GM10847 (cell line): ENCODE data around the gene CERK.
A peak's percentile ranks its signal among the peaks of the same experiment; 100 is the strongest.

Experiments
- POLR2A ChIP-seq: IDR thresholded peaks from 2 replicates; pipeline ENCODE4 v1.6.1; 2011; ENCODE audit not compliant: insufficient read length; ENCODE audit errors: extremely low read depth

The CERK gene

DNA sequence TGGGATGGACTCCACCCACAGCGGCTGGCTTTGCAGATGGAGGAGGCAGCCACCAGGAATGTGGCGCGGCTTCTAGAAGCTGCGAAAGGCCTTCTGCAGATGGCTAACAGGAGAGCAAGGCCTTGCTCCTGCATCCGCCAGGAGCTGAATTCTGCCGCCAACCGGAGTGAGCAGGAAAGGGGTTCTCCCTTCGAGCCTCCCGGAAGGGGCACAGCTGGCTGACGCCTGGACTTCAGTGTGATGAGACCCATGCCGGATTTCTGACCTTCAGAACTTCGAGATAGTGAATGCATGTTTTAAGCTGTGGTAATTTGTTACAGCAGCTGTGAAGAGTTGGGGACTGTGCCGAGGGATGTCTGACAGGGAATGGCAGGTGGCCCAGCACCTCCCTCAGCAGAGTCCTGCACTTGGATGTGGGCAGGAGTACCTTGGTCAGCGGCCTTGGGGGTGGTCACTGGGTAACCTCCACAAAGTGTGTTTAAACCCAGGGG lies 32.1 kb upstream of the CERK start:
- TF ChIP-seq POLR2A = no peak

DNA sequence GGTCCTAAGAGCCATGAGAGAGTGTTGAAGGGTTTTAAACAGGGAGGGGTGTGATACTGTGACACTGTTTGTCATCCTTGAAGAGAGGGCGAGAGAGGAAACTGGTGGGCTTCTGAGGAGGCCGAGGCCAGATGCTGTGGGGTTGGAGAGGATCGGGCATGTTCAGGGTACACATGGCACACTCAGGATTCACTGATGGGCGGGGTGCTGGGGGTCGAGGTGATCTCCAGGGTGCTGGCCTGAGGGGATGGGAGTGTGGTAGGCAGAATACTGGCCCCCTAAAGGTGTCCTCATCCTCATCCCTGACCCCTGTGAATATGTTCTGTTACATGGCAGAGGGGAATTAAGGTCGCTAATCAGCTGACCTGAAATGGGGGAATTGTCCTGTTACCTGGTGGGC lies 31.7 kb upstream of the CERK start:
- no peak for TF ChIP-seq POLR2A

DNA sequence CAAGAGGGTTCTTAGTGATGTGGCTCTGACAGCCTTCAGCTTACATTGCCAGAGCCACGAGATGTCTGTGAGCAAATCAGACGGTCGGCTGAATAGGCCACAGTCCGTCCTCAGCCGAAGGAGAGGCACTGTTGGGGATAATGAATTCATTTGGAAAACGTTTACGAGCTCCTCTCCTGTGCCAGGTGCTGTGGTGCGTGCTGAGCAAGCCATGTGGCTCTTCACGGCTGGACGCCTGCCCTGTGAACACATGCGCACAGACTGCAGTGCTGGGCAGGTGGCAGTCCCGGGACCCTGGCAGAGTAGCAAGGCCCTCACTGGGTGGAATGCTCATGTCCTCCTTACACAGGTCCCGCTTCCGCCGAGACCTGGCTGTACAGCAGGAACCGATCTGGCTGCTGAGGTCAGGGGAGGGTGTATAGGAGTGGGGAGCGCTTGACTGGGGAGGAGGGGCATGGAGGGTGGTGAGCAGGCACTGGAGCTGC lies 31.2 kb upstream of the CERK start:
- no peak for TF ChIP-seq POLR2A

DNA sequence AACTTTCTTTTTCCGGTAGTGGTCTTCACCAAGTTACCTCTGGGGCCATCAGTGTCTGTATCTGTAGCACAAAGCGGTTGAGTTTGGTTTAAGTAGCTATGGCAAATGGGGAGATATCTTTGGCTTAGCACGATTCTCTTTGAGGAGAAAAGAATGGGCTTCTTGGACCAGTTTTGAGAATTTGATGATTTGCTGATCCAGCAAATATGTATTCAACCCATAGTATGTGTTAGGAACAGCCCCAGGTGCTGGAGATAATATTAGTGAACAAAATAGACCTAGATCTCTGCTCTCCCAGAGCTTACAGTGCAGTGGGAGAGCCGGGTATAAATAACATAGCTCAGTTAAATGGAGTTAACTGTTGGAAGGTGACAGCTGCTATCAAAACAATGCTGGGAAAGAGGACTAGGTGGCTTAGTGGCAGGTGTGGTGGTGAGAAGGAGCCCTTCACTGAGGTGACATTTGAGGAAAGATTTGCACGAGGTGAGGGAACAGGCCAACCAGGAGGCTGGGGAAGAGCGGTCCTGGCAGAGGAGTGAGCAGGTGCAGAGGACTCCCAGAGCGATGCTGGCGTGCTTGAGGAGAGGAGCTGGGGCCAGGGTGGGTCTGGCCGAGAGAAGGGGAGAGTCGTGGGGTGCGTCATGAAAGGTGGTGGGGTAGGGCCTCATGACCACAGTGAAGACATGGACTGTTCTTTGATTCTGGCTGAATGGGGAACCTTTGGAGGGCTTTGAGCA lies 29.4 kb upstream of the CERK start:
- no peak for TF ChIP-seq POLR2A

DNA sequence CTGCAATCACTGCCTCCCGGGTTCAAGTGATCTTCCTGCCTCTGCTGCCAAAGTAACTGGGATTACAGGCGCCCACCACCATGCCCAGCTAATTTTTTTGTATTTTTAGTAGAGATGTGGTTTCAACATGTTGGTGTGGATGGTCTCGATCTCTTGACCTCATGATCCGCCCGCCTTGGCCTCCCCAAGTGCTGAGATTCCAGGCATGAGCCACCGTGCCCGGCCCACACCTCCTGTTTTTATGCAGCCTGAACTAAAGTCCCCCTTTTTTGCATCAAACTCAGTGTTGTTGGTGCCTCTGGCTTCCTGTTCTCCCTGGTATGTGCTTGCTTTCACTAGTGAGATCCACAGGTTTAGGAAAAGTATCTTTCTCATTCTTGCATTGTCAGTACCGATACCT lies 28.6 kb upstream of the CERK start:
- no peak for TF ChIP-seq POLR2A

DNA sequence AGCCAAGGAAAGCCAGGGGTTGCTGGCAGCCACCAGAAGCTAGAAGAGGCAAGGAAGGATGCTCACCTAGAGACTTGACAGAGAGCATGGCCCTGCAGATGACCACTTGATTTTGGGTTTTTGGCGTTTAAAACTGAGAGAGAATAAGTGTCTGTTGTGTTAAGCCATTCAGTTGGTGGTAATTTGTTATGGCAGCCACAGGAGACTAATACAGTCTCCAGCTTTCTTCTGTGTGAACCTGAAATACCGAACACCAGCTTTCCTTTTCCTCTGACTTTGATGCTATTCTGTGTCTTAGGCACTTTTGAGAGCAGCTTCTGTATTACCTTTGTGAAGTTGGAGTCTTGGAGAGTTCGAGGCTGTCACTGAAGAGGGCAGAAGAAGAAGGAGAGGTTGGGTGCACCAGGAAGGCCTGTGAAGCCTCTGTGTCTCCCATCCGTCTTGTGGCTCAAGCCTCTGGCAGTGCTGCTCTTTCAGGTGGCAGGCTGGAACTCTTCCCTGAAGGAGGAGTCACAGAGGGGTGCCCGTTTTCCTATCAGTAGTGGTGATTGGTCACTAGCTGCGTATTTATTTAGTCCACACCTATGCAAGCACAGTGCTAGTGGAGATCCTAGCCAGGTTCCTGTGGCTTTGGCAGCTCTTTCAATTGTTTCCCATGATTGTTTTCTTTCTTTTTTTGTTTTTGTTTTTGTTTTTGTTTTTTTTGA lies 26.9 kb upstream of the CERK start:
- TF ChIP-seq POLR2A = no peak

DNA sequence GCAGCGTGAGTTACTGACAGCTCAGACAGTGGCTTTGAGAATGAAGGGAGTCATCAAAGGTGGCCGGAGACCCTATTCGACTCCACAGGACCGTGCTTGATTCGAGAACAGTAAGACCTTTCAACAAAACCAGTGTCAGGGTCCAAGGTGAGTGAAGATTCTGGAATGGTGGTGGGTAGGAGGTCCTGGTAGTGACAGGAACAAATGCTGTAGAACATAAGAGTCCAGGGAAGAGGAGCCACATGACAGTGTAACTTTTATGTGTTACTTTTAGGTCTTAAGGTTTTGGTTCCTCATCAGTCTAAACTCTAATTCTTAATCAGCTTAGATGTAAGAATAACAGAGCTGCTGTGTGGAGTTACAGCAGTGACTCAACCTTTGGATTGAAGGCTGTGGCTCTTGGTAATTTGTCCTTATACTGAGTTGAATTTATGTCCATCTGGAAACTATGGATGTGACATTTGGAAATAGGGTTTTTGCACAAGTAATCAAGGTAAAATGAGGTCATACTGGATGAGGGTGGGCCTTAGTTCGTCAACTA lies 26.2 kb upstream of the CERK start:
- TF ChIP-seq POLR2A = no peak

DNA sequence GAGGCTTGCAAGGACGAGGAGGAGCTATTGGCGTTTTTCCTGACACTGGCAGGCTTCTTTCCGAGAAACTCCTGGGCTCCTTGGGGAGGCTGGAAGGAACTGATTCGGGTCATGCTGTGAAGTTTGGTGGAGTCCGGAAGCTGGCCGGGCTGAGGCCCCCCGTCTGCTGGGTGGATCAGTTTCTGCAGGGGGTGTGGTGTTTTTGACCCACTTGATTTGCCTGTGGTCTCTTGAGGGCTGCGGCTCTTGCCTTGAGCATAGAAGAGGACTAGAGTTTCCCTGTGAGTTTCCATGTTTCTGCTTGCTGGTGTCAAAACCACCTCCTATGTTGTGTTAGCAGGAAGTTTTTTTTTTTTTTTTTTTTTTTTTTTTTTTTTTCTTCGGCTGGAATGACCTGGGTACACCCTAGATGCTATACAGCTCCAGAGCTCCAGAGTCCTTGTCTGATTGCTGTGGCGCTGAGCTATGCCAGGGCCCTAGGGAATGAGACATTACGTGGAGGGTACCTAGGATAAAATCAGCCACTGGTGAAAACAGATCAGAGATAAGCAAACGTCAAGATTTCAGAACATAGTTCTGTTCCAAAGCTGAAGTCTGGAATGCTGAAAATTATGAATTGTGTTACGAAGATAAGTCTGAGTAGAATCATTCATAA lies 25.1 kb upstream of the CERK start:
- TF ChIP-seq POLR2A = no peak

DNA sequence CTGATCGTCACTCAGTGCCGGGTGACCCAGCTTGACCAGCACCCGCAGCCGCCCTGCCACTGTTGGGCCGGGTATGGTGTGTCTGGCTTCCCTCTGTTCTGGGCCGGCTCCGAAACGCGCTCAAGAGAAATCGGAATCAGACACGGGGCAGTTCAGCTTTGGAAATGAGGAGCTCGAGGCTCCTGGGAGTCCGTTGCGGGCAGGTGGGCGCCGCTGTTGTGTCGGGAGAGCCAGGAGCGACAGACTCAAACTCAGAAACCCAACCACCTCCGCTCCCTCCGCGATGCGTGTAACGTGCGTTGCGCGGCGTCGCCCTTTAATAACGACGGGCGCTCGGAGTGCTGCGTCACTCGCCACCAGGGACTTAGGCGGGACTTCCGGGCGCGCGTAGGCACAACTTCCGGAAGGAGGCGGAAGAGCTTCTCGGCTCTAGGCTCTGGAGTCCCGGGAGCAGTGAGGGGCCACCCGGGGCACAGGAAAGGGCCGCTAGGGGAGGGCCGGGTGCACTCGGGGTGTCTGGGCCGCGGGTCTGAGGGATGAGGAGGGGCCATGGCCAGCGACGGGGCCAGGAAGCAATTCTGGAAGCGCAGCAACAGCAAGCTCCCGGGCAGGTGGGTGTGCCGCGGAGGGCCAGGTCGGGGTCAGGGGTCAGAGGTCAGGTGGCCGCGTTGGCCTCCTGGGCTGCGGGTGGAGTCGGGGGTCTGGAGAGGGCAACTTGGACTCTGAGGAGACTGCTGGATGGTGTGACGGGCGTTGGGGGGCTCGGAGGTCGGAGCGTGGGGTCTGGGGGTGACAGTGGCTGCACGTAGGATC lies 24.4 kb upstream of the CERK start, which contains the start of gene TBC1D22A:
Gene TBC1D22A, plus strand, starts transcription at position 413 of the 813 bp plus-strand sequence. Its CDS starts 137 bp downstream, at position 550.
- peak; percentile 94 for TF ChIP-seq POLR2A

DNA sequence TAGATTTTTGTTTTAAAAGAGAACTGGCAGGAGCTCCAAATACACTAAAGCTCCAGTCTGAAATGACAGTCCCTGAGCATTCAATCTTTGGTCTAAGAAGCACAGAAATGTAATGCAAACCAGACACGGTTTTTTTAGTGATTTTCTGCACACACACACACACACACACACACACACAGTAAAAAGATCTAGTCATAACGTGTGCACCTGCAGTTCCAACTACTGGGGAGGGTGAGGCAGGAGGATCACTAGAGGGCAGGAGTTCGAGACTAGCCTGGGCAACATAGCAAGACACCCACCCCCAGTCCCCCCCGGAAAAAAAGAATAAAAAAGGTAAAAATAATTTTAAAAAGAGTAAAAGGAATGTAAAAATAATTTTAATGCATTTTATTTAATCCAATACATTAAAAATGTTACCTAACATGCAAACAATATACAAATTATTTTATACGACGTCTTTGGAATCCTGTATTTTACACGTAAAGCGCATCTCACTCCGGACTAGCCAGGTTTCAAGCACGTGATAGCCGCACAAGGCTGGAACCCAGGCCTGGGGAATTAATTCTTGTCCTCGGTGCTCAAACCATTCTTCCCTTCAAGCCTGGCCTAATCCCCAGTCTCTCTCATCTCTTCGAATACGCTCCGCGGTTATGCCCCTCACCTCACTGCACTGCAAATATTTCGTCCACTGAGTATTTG lies 23.6 kb upstream of the CERK start:
- no peak for TF ChIP-seq POLR2A

DNA sequence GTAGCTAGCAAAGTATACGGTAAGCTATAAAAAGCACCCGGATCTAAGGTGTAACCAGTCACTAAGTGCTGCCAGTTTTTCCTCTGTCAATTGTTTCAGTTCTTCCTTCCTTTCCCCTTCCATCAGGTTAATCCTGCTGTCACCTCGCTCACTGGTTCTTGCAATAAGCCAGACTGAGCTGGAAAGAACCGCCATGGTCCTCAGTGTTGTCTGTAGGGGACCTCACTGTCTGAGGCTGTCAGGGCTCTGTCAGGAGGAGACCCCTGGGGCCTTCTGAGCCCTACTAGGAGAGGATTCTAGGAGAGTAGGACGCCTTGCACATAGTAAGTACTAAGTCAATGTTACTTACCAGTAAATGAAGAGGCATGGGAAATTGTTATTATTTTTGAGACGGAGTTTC lies 23.0 kb upstream of the CERK start:
- TF ChIP-seq POLR2A = no peak

DNA sequence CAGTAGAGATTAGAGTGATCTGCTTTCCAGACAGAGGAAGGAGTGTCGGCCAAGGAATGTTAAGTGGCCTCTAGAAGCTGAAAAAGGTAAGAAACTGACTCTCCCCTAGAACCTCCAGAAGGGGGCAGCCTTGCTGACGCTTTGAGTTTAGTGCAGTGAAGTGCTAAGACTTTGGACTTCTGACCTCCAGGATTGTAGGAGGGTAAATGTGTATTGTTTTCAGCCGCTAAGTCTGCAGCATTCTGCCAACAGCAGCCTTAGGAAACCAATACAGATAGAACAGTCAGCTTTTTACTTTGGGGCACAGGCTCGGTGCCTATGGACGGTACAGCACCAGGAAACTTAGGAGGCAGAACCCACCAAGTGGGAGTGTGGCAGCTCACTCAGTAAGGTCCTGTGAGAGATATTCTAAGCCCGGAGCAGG lies 20.8 kb upstream of the CERK start:
- TF ChIP-seq POLR2A = no peak

DNA sequence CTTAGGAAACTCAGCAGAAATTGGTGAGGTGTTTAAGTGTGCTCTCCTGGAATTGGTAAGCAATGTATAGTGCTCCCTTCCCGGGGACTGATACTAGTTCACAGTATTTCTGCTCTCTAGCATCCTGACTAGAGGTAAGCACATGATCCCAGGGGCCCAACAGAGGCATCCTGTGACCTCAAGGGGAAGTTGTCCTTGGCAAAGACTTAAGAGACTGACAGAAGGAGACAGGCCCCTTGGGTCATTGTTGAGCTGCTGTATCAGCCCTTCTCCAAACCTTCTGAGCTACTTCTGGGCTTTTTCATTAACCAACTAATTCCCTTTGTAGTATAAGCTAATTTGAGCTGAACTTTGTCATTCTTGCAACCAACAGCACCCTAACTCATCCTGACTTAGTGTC lies 20.1 kb upstream of the CERK start:
- TF ChIP-seq POLR2A = no peak

DNA sequence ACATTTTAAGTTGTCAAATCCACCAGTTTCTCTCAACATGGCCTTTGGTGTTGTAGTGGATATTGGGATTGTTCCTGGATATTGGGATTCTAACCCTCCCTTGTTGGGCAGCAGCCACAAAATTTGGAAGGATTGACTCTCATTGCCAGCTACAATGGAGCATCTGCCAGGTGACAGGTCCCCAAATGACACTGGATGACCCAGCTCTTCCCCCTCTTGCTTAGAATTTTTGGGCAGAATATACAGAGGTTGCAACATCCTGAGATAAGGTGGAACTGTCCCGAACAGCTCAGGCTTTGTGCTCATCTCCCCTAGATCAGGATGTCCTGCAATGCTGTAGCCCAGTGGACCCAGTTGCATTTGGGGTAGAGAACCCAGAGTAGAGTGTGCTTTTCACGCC lies 19.1 kb upstream of the CERK start:
- TF ChIP-seq POLR2A = no peak
